ENCODE measurements around the gene SPRR4. TPM values are rescaled to one million over a fixed set of nuclear protein-coding genes. Genes with fewer than 3 reads are reported as not detected.

Gene SPRR4, protein sequence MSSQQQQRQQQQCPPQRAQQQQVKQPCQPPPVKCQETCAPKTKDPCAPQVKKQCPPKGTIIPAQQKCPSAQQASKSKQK
- total RNA-seq, result not detected

DNA sequence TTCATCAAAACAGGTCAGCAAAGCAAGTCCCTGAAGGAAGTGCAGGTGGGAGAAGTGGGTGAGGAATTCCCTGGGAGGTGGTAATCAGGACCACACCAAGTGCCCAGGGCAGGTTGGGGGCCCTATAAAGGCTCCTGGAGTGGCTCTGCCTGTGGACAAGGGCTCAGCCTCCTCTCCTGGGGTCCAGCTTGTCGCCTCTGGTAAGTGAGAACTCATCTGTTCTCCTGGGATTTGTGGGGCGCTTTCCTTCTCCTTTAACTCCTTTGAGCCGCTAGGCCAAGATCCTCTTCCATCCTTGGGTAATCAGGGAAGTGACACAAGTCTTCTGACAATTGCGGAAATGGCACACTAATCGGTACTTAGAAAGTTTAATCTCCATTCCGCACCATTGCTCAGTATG lies at the start of gene SPRR4:
Gene SPRR4 (plus strand): TSS at position 154 of the 400 bp plus-strand sequence. CDS start 1,243 bp downstream, outside the sequence.
- DNase-seq (ENCODE audit: low spot score), result no peak

DNA sequence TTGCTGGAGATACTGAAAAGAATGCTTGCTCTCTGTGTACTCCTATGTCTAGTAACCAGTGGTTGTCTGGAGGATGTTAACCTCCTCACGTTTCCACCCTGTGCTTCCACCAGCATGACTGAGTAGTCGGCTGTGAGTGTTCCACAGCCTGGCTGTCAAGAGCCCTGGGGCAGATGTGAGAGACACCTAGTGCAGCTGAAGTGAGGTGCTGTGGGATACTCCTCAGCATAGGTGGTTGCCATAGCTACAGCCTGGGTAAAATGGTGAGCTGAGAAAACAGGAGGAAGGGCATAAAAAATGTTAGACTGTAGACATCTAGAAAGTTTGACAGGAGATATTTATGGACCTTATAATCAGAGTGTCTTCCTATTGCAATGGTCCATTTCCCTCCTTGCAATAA lies 46.3 kb upstream of the SPRR4 start:
- DNase-seq (ENCODE audit: low spot score), result no peak

DNA sequence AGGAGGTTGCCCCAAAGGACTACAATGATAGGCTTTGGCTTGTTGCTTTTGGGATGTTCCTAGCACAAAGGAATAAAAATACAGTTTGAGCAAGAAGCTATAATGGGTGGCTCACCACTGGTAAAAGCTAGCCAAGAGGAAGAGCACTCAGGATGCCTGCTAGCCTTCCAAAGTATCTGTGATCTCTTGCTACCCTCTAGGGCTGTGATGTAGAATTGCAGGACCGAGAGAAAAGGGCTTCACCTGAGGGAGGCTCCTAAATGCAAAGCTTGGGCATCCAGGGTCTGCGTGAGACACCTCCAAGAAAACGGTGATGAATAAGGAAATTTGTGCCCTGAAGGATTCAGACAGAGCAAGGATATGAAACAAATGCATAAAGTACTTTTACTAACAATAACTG lies 44.4 kb upstream of the SPRR4 start:
- no peak for DNase-seq (ENCODE audit: low spot score)

DNA sequence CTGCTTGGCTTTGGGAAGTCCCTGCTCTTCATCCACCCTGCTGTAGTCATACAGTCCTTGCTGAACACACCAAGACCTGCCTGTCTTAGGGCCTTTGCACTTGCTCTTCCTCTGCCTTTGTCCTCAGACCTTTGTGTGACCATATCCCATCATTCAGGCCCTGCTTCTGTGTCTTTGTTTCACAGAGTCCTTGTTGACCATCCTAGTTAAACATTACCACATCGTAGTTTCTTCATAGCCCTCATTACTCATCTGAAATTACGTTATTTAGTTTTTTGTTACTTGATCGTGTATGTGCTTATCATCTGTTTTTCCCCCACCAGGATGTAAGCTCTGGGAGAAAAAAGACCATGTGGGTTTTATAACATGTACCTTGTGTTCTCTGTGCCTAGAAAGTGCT lies 41.8 kb upstream of the SPRR4 start:
- no peak for DNase-seq (ENCODE audit: low spot score)

DNA sequence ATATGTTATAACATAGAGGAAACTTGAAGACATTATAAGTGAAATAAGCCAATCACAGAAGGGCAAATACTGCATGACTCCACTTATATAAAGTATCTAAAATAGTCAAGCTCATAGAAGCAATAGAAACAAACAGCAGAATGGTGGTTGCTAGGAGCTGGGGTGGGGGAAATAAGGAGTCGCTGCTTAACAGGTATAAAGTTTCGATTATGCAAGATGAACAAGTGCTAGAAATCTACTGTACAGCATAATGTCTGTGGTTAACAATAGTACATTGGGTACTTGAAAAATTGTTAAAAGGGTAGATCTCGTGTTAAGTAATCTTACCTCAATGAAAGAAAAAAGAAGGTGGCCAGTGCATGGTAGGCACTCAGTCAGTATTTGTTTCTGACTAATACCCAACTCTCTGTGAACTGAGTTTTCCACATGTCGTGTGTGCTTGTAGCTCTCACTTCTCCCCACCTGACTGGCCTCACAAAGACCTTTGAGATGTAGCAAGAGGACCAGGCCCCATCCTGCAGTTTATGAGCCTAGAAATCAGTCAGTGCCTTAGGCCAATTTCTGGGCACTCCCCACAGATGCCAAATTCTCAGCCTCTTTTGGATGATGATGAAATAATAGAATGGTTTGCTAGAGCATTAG lies 38.2 kb upstream of the SPRR4 start:
- no peak for DNase-seq (ENCODE audit: low spot score)

DNA sequence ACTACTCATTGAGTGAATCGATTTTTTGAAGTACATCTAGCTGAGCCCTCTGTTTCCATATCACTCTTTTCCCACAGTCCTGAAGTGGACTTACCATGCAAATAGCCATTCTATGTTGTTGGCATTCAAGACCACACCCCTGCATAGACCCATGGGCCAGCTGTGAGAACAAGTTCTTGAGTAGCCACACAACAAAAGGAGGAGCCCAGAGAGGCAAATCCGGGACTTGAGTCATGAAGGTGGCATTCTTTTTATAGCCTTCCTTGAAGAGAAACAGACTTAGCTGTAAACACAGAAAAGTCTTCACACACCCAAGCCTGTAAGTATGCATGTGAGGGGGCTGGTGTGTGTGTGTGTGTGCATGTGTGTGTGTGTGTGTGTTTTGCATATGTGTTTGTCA lies 37.3 kb upstream of the SPRR4 start:
- DNase-seq (ENCODE audit: low spot score), result no peak

DNA sequence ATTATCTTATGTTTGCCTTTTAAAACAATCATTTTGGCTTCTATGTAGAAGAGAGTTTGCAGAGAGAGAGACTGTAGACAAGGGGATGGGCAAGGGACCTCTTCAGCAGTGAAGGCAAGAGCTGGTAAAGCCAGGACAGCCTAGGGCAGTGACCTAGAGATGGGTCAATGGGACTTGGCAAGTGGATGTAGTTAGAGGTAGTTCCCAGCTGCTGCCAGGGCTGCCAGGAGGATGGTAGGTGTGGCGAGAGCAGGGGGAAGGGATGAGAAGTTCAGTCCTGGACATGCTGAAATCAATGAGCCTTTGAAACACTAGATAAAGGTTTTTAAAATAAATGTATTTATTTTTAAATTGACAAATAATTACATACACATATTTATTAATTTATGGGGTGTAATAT lies 29.8 kb upstream of the SPRR4 start:
- DNase-seq (ENCODE audit: low spot score), result no peak

DNA sequence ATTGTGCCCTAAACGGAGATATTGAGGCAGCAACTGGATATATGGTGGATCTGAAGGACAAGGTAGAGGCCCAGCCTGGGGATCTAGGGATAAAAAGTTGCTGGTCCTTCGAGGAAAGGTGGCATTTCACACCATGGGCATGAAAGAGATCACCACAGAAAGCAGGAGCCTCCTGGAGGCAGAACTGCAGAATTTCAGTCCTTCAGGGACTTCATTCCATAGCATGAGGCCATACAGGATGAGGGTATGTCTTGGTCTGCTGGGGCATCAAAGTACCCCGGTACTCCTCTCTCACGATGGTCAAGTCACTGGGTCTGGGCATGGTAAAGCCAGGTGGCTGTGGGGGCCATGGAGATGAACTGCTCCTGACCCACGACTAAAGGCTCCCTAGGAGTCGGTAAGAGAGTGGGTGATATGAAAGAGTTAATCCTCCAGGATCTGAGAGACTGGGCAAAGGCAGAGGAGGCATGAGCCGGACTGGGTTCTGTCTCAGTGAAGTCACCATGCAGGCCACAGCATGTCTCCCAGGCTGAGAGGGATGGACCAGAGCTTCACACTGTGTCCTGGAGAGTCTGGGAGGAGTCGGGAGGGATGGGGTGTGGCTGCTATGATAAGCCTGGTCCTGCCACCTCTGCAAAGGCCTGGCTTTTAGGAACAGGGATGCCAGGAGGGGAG lies 29.3 kb upstream of the SPRR4 start:
- no peak for DNase-seq (ENCODE audit: low spot score)

DNA sequence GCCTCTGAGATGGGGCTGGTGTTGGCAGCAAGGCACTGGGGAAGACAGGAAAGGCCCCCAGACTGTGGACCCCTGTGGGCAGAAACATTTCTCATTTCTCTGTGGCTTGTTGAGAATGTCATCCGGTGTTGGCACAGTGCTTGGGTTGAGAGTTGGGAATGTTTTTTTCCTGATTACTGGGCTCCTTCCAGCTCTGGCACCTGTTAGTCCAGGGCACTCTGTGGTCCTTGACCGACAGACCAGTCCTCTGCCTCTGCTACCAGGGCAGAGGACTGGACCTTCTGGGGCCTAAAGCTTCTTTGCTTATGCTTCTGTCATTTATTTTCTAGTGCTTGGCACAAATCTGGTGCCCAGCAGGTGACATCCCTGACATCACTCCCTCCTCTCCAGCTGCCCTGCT lies 28.3 kb upstream of the SPRR4 start:
- no peak for DNase-seq (ENCODE audit: low spot score)

DNA sequence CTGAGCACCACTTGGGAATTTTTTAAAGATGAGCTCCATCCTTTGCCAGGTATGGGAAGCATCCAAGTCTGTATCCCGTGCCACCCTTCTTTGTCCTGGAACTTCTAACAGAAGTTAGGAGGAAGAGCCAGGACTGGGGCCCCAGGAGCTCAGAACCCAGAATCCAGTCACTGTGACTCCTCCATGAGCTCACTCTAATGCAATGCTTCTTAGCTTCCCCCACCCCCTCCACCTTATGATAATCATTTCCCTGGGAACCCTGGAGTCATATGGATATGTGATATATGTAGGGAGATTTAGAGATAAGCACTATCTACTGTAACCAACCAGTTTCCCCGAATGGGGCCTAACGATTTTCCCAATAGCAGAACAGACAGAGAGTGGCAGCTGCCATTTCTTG lies 24.2 kb upstream of the SPRR4 start:
- DNase-seq (ENCODE audit: low spot score), result no peak

DNA sequence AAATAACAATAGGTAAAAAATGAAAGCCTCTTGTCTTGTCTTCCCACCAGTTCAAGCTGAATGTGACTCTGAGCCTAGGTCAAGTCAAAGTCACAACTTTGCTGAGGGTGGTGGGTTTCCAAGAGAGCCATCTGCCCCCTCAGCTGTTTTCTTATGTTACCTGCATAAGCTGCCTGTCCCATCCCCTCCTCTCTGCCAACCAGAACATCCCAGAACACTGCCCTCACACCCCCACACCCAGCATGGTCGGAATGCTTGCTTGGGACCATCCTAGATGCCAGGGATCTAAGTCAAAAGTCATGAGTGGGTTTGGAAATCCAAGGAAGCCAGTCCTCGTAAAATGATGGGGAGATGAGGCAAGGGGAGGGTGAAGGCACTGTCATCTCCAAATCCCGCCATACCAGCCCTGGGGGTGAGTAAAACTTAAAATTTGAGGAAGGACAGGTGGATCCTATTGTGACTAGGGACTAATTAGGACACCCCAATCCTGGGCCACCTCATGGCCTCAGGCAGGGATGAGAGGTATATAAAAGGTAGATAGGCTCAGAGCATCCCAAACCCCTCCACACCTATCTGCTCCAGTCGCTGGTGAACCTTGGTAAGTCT lies 23.7 kb upstream of the SPRR4 start, which contains the start of gene SPRR5:
Gene SPRR5 (plus strand): TSS at position 556 of the 606 bp plus-strand sequence. CDS start 1,349 bp downstream, outside the sequence.
- no peak for DNase-seq (ENCODE audit: low spot score)

DNA sequence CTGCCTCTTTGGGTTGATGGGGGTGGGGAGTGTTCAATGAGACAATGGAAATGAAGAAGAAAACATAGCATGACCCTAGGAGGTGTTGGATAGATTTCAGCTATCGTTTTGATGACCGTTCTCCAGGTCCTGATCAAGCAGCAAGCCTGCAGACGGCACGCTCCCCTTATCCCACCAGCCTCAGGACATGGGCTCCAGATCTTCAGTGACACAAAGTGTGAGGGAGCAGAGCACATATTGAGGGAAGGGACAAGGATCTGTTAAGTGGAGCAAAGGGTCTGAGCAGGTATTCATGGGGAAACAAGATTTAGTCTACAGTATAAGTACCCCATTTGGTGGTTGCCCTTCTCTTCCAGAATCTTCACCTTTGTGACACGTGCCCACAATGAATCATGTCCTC lies 18.7 kb upstream of the SPRR4 start:
- DNase-seq (ENCODE audit: low spot score), result no peak

DNA sequence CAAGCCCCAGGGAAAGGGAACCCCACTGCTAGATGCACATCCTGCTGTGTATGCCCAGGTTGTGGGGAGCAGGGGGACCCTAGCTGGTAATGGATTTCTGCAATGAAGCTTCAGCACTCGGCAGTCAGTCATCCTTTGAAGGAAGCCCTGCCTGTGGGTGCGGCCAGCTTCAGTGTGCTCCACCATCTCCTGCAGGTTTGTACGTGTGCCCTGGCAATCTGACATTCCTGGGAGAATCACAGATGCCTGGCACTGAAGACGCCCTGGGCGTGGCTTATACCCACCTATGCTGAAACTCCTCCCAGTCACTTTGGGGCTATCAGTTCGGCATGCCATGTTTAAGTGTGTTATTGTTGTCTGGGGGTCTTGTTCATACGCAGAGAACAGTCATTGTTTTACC lies 16.7 kb upstream of the SPRR4 start:
- DNase-seq (ENCODE audit: low spot score), result no peak

DNA sequence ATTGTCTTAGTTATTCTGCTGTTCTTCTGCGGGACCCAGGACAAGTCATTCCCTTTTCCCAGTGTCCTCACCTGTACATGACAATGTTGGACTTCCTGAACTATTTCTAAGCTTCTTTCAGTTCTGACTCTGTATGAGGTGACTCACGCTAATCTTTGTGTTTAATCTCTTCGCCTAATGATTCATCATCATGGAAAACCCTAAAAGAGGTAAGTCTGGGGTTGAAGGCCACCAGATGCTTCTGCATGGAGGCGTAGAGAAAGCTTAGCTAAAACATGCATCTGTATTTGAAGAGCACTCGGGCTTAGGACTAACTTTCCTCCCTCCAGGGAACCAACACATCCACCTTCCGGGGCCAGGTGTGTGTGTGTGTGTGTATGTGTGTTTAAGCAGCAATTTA lies 16.0 kb upstream of the SPRR4 start:
- DNase-seq (ENCODE audit: low spot score), result no peak

DNA sequence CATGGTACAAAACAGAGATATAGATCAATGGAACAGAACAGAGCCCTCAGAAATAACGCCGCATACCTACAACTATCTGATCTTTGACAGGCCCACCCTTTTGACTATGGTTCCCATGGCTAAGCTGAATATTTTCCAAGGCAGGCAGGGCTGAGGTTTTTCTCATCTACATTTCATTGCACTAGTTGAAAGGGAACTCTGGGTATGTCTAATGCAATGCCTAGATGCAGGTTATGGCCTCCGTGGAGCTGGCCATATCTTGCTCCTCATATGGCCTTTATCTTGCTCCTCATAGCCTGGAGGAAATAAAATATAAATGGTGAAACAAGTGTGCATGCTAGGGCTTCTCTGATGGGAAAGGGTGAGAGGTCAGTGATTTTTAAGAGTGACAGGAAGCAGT lies 12.9 kb upstream of the SPRR4 start:
- DNase-seq (ENCODE audit: low spot score), result no peak

DNA sequence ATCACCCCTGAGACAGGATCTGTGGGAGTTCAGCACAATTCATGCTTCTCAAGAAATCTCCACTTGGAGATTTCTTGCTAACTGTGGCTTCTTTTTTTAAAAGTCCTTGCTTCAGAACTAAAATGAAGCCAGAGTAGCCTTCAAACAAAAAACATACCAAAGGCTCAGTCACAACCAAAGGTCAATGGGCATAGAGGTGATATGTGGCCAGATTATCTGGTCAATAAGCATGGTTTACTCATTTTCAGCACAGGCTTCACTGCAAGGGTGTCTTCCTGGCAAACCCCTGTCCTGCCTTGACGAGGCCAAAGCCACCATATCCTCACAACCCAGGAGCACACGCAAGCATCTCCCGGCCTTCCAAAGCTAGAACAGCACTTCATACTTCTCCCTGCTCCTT lies 11.2 kb upstream of the SPRR4 start:
- DNase-seq (ENCODE audit: low spot score), result no peak

DNA sequence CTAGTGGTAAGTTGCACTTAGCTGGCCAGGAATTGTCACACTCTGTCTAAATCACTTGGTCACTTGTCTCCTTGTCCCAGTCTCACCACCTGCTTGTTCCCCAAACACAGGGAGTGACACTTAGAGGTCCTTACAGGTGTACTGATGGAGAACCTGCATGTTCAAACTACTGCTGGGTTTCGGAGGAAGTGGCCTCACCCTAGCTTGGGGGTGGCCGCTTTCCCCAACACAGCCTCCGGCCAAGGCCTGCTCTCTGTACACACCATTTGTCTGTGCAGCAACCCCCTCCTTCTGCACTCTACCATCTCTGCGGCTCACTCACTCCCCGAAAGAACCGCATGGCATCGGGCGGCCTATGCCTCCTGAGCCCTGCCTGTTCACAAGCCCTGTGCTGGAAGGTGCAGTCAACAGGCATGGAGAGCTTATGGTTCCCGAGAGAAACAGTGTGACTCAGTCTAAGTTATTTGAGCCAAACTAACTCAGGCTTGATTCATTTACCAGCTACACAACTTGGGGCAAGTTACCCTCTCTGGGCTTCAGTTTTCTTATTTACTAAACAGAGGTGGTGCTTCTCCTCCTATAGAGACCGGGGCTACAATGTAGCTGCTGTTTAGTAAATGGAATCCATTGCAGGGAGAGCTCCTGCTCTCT lies 10.5 kb upstream of the SPRR4 start:
- DNase-seq (ENCODE audit: low spot score), result no peak

DNA sequence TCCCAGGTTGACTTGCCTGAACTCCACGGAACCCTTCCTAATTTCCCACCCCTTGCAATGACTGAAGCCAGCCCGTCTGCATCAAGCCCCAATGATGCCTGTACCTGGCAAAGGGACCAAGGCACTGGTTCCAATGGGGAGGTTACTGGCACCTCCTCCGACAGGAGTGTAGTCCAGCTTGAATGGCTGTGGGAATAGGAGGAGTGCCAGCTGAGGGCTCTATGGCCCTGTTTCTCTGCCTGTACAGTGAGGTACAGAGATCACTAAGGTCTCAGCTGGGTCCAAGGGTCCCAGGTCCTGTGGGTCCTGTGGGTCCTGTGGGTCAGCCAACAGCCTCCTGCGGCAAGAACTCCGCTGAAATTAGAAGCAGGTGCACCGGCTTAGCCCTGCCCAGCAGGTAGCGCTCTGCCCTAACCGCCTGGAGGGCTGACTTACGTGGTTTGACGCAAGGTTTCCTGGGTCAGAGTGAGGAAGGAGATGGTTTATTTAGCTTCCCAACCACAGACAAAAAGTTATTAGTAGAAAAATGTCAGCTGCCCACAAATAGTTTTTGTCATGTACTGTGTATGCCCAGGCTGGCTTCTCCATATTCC lies 9.9 kb upstream of the SPRR4 start:
- no peak for DNase-seq (ENCODE audit: low spot score)

DNA sequence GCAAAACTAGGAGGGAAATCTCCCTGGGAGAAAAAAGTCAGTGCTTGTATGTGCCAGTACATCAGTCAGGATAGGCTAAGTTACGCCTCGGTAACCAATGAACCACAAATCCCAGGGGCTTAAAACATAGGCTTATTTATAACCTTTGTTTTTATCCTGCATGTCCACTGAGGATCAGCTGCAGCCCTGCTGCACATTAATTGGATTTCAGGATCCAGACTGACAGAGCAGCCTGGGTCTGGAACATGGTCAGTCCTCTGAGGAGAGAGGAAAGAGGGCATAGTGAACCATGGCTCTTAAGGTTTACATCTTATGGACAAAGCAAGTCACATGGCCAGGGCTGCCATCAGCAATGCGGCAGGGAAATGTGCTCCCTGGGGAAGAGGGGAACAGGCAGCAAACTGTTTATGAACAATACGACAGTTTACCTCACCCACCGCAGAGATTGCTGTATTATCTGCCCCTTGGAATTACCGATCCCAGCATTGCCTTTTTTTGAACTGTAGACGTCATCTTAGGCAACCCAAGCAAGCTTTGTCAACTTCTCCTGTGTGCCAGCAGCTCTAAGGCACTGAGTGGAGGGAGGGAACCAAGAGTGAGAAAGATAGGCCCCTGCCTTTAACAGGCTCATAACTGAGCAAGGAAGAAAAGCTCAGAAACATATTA lies 9.1 kb upstream of the SPRR4 start:
- no peak for DNase-seq (ENCODE audit: low spot score)

DNA sequence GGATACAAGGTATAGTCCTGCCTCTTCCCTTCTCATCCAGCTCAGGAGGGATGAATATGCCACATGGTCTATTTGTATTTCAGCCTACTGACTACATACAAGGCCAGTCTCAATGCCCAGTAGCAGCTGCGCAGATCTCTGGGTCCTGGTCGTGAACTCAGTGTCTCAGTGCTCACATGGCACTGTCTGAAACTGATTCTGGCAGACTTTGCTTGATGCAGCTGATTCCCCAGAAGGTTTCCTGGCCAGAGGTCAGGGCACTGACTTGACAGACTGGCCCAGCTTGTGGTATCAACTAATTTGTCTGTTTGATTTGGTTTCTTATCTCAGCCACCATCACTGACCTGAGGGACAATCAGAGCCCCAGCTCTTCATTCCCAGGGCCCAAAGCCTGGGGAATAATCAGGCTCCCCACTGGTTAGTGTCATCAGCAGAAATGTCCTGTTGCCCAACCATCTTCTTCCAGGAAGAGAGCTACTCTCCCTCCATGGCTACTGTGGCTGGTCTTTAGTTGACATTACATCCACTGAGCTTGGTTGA lies 7.5 kb upstream of the SPRR4 start:
- DNase-seq (ENCODE audit: low spot score), result no peak

DNA sequence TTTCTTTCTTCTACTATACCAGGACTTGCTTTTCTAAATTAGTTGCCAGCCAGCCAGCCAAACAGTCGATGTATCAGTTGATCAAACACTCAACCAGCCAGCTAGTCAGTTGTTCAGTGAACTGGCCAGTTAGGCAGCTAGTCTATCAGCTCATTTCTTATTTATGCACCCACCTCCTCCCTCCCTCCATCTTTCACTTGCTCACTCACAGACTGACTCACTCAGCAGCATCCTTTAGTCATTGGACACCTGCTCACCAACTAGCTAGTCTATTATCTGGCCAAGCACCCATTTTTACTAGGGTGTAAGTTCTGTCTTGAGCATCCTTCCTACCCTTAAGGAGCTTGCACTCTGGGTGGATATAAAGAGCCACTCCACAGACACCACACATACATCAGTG lies 5.9 kb upstream of the SPRR4 start:
- DNase-seq (ENCODE audit: low spot score), result no peak
